Endothelial cell of umbilical vein (primary cell): Measurements from ENCODE around the gene CCT5. TPM values are rescaled to one million over a fixed set of nuclear protein-coding genes. Genes with fewer than 3 reads are reported as not detected.

ENCODE experiments used
- BruUV-seq: library from RNA; stranded (reverse); fragments of 400-500 nt; replicated peaks from 2 replicates; lab custom pipeline; 2021; lab: Mats Ljungman, UMichigan
- CTCF ChIA-PET: fragments of 300-600, 350-600 bp; sonication (Branson Sonifier 250); formaldehyde crosslinking; loops from one replicate; lab custom pipeline; 2021; ENCODE audit warnings: antibody characterized with exemption, inconsistent platforms; lab: Charles Lee
- POLR2A ChIA-PET: fragments of 300-600, 350-600 bp; sonication (Branson Sonifier 250); formaldehyde crosslinking; loops from one replicate; lab custom pipeline; 2021; ENCODE audit warnings: antibody characterized with exemption, inconsistent platforms; lab: Charles Lee
- DNase-seq: peaks from one replicate; pipeline ENCODE4 v3.0.0-alpha.2; 2011; ENCODE audit warnings: low read depth, low spot score
- FAIRE-seq: peaks from 2 replicates; lab custom pipeline; 2011; peaks lifted over from hg19 to GRCh38; lab: Jason Lieb, UNC
- H2AFZ ChIP-seq: 2 replicates; pipeline ENCODE4 v1.6.0; 2012; ENCODE audit warnings: low read depth, low read length, control low read depth, inconsistent platforms
- H3K27ac ChIP-seq: 2 replicates; pipeline ENCODE4 v1.5.1; 2011; ENCODE audit warnings: low read depth, mild to moderate bottlenecking, control low read depth, low read length, moderate library complexity; ENCODE audit not compliant: insufficient read depth
- H3K27me3 ChIP-seq, 2 experiments: 2 replicates each; pipeline versions ENCODE4 v1.6.0 to v1.6.1; 2011; ENCODE audit warnings: low read length in 2 of 2, mixed read lengths in 1 of 2; ENCODE audit not compliant: control insufficient read depth in 2 of 2, insufficient read depth in 2 of 2
- H3K36me3 ChIP-seq, 2 experiments: 2 replicates in 1 of 2; 3 replicates in 1 of 2; pipeline ENCODE4 v1.5.1; 2011; ENCODE audit warnings: low read length in 2 of 2, mild to moderate bottlenecking in 1 of 2, moderate library complexity in 1 of 2; ENCODE audit not compliant: control insufficient read depth in 2 of 2, insufficient read depth in 2 of 2; ENCODE audit errors: extremely low read depth in 1 of 2
- H3K4me1 ChIP-seq: 3 replicates; pipeline ENCODE4 v1.5.1; 2011; ENCODE audit warnings: mild to moderate bottlenecking, low read length; ENCODE audit not compliant: control insufficient read depth, insufficient read depth; ENCODE audit errors: extremely low read depth
- H3K4me2 ChIP-seq: 2 replicates; pipeline ENCODE4 v1.6.1; 2011; ENCODE audit warnings: low read length, control low read depth, mixed read lengths; ENCODE audit not compliant: insufficient read depth
- H3K4me3 ChIP-seq, 3 experiments: fragments of 200-600 bp in 1 of 3; sonication (generic), shearing (Covaris generic) in 1 of 3; replicated peaks in 1 of 3; 2 replicates each; pipeline ENCODE4 v1.5.1; 2011 to 2016; ENCODE audit warnings: control low read depth in 3 of 3, low read length in 3 of 3, mild to moderate bottlenecking in 2 of 3, inconsistent platforms in 1 of 3, low read depth in 1 of 3, moderate library complexity in 1 of 3; ENCODE audit not compliant: insufficient read depth in 1 of 3
- H3K79me2 ChIP-seq: 2 replicates; pipeline ENCODE4 v1.6.0; 2012; ENCODE audit warnings: low read length, inconsistent platforms; ENCODE audit not compliant: control insufficient read depth, insufficient read depth
- H3K9ac ChIP-seq: replicated peaks from 2 replicates; pipeline ENCODE3; 2011; ENCODE audit warnings: low read length, control low read depth; ENCODE audit not compliant: insufficient read depth; ENCODE audit errors: extremely low read depth
- H3K9me1 ChIP-seq: replicated peaks from 3 replicates; pipeline ENCODE4 v1.6.0; 2011; ENCODE audit warnings: mild to moderate bottlenecking, low read length; ENCODE audit not compliant: control insufficient read depth, insufficient read depth; ENCODE audit errors: extremely low read depth
- H3K9me3 ChIP-seq: replicated peaks from 2 replicates; pipeline ENCODE4 v1.5.1; 2012; ENCODE audit warnings: low read length, inconsistent platforms; ENCODE audit not compliant: control insufficient read depth, insufficient read depth
- H4K20me1 ChIP-seq: replicated peaks from 2 replicates; pipeline ENCODE3; 2011; ENCODE audit warnings: mild to moderate bottlenecking, low read length; ENCODE audit not compliant: control insufficient read depth, insufficient read depth; ENCODE audit errors: extremely low read depth
- CTCF ChIP-seq, 2 donors: IDR thresholded peaks; 1 replicate in 1 of 2; 2 replicates in 1 of 2; pipeline ENCODE4 v1.5.1; 2011; ENCODE audit warnings: low read length in 2 of 2, mild to moderate bottlenecking in 2 of 2, moderate library complexity in 2 of 2, control low read depth in 1 of 2, inconsistent platforms in 1 of 2, low read depth in 1 of 2; ENCODE audit not compliant: insufficient read depth in 1 of 2; ENCODE audit errors: extremely low read depth in 1 of 2
- EZH2 ChIP-seq: IDR thresholded peaks from 2 replicates; pipeline ENCODE4 v1.6.1; 2012; ENCODE audit warnings: borderline replicate concordance, low read depth, mild to moderate bottlenecking, moderate library complexity, low read length, inconsistent platforms; ENCODE audit not compliant: severe bottlenecking
- FOS ChIP-seq: IDR thresholded peaks from 2 replicates; pipeline ENCODE4 v1.6.1; 2011; ENCODE audit warnings: mild to moderate bottlenecking, low read length, moderate library complexity, borderline replicate concordance; ENCODE audit not compliant: insufficient read depth
- GATA2 ChIP-seq: IDR thresholded peaks from 2 replicates; pipeline ENCODE4 v1.7.0; 2011; ENCODE audit warnings: low read depth, mild to moderate bottlenecking, moderate library complexity, mixed read lengths, low read length; ENCODE audit not compliant: insufficient read length, insufficient read depth
- JUN ChIP-seq: IDR thresholded peaks from 2 replicates; pipeline ENCODE4 v1.6.1; 2011; ENCODE audit warnings: borderline replicate concordance, low read depth; ENCODE audit not compliant: insufficient read length, insufficient read depth
- MYC ChIP-seq: IDR thresholded peaks from one replicate; pipeline ENCODE4 v1.6.1; 2011; ENCODE audit warnings: mild to moderate bottlenecking, low read depth, low read length
- POLR2A ChIP-seq: IDR thresholded peaks from 2 replicates; pipeline ENCODE4 v1.6.1; 2012; ENCODE audit warnings: low read depth, mild to moderate bottlenecking, control low read depth, low read length
- POLR2AphosphoS5 ChIP-seq: IDR thresholded peaks from 2 replicates; pipeline ENCODE4 v1.6.1; 2012; ENCODE audit warnings: low read depth, mild to moderate bottlenecking, control low read depth, low read length, moderate library complexity; ENCODE audit not compliant: insufficient read depth
- dilution Hi-C: fragments of 300-500 bp; cut with MboI; formaldehyde crosslinking; loops from one replicate; pipeline ENCODE4 v1.15.0; 2019; ENCODE audit warnings: low sequenced_read_pairs; ENCODE audit not compliant: extremely low pct_ligation_motif_present
- intact Hi-C: fragments of 100-400 bp; cut with micrococcal nuclease; formaldehyde crosslinking; loops from one replicate; pipeline ENCODE4 v1.10.0; 2022
- polyA plus RNA-seq, 4 experiments: library from polyadenylated mRNA; depleted of rRNA in 3 of 4; stranded (reverse) in 3 of 4; unstranded in 1 of 4; fragments of >200 nt; gene quantifications; 2 replicates each; pipeline versions ENCODE4 v1.2.1 to v1.2.3, GENCODE V29; 2011 to 2012; ENCODE audit warnings: missing spikeins in 1 of 4
- total RNA-seq: library from RNA; stranded (reverse); gene quantifications from 2 replicates; pipeline ENCODE4 v1.2.3, GENCODE V29; 2021
- TF ChIP-seq, protein P1 (sequence below): IDR thresholded peaks from 2 replicates; pipeline ENCODE4 v1.6.1; 2011; ENCODE audit not compliant: insufficient read depth, insufficient read length

Gene CCT5
- total and polyA plus RNA-seq, 2 donors (not counting 3 experiments of a cell fraction or from before 2014, with no cell fraction given) = 323 to 386 TPM

DNA sequence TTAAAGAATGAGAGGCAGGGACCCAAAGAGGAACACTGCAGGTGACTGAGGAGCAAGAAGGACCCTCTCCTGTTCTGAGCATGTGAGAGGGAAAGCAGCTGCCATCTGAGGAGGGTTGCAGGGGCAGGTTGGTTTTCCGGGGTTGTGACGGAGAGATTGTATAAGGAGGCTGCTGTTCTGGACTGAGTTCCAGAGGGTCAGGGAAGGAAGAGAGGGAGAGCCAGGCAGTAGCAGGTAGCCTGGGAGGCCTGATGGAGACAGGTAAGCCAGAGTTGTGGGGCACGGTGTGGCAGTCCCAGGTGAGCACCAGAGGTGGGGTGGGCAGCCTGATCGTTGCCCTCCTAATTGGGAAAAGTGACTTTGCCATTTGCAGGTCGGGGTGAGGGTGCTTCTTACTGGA, 9.8 kb downstream of the CCT5 start:
- ChIA-PET POLR2A (no interaction called here), CTCF (no interaction called here)
- TF ChIP-seq, protein P1, sequence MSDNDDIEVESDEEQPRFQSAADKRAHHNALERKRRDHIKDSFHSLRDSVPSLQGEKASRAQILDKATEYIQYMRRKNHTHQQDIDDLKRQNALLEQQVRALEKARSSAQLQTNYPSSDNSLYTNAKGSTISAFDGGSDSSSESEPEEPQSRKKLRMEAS = no peak
- no peak for TF ChIP-seq POLR2A
- TF ChIP-seq GATA2 = no peak
- TF ChIP-seq MYC = no peak
- TF ChIP-seq EZH2 = no peak
- no peak for TF ChIP-seq POLR2AphosphoS5
- no peak for TF ChIP-seq JUN
- Histone ChIP-seq H3K4me3 (no peak overlapping the region), H3K27ac (no peak overlapping the region), H3K27me3 (no peaks in the 10 kb centered on the region), H3K79me2 (peaks cover 38% of the 10 kb centered on the region), H2AFZ (no peak overlapping the region), H4K20me1 (peaks cover 4% of the 10 kb centered on the region), H3K9me3 (no peaks in the 10 kb centered on the region), H3K4me1 (no peaks in the 10 kb centered on the region), H3K9me1 (no peaks in the 10 kb centered on the region), H3K36me3 (peaks cover 59 to 64% of the 10 kb centered on the region in 2 experiments), H3K9ac (no peak overlapping the region), H3K4me2 (no peak overlapping the region)
- DNase-seq = no peak
- no TSS peak for BruUV-seq
- dilution Hi-C loops (loop anchor here (25.0 kb wide), 1 partner anchor 152 kb away; no protein-coding TSS in a partner anchor), intact Hi-C loops (no loop called here)
- no peak for FAIRE-seq

DNA sequence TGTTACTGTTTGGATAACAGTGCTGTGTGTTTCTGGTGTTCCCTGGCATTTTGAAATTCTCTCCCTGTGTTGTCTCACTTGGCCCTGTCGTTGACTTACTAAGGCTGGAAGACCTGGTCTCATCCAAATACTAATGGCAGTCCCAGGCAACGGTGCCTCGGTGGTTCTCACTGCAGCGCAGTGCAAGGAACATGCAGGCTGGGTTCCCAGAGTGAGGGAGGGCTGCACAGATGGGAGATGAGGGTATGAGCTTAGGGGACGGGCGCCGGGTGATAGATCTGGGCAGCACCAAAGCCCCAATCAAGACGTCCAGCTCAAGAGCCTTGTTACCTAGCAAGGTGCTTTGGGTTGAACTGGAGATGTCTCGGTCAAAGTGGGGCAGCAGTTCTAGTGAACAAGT, 11.0 kb downstream of the CCT5 start:
- Histone ChIP-seq H2AFZ (no peak overlapping the region), H3K79me2 (peaks cover 27% of the 10 kb centered on the region), H3K27ac (no peak overlapping the region), H3K4me3 (no peak overlapping the region), H3K9me3 (no peaks in the 10 kb centered on the region), H3K4me1 (no peaks in the 10 kb centered on the region), H4K20me1 (peaks cover 2% of the 10 kb centered on the region), H3K4me2 (no peak overlapping the region), H3K9me1 (no peaks in the 10 kb centered on the region), H3K36me3 (peaks cover 56 to 61% of the 10 kb centered on the region in 2 experiments), H3K27me3 (no peaks in the 10 kb centered on the region), H3K9ac (no peak overlapping the region)
- intact Hi-C loops = no loop called here
- TF ChIP-seq CTCF (IDR thresholded peaks at IDR 0.05; ENCODE audit: extremely low read depth in 1 of 2, insufficient read depth in 1 of 2, low read depth in 1 of 2, low read length in 2 of 2) = no peak
- TF ChIP-seq JUN = no peak
- no peak for TF ChIP-seq EZH2
- TF ChIP-seq GATA2 = no peak
- TF ChIP-seq, protein P1 = no peak
- TF ChIP-seq MYC = no peak
- no peak for TF ChIP-seq FOS
- no peak for TF ChIP-seq POLR2A
- TF ChIP-seq POLR2AphosphoS5 = no peak
- dilution Hi-C loops = loop anchor here (25.0 kb wide), 1 partner anchor 151 kb away; no protein-coding TSS in a partner anchor
- CTCF ChIA-PET = no interaction called here
- POLR2A ChIA-PET = no interaction called here
- FAIRE-seq = no peak
- DNase-seq = no peak
- BruUV-seq = no TSS peak
